ENCODE measurements around the gene HDAC4.

The HDAC4 gene

DNA sequence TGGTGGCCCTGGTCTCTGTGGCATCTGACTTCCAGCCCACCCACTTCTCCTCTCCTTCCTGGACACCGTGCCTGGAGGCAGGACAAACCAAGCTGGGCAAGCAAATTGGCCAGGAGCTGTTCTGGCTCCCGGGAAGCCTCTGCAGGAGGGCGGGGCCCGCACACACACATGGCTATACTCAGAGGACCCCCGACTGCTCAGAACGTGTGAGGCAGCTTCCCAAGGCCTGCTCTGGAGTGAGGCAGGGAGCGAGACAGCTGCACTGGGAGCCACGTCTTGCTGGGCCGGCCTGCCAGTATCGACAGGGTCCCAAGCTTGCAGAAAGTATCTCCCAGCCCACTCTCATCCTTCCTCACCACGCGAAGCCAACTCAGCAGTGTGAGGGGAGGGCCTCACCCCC, 295.6 kb downstream of the HDAC4 start:
- DNase-seq (ENCODE audit: low spot score): no peak

GRCh38 chr2:239104800-239105199, 296.0 kb downstream of the HDAC4 start:
- no peak for DNase-seq (ENCODE audit: low spot score)

DNA sequence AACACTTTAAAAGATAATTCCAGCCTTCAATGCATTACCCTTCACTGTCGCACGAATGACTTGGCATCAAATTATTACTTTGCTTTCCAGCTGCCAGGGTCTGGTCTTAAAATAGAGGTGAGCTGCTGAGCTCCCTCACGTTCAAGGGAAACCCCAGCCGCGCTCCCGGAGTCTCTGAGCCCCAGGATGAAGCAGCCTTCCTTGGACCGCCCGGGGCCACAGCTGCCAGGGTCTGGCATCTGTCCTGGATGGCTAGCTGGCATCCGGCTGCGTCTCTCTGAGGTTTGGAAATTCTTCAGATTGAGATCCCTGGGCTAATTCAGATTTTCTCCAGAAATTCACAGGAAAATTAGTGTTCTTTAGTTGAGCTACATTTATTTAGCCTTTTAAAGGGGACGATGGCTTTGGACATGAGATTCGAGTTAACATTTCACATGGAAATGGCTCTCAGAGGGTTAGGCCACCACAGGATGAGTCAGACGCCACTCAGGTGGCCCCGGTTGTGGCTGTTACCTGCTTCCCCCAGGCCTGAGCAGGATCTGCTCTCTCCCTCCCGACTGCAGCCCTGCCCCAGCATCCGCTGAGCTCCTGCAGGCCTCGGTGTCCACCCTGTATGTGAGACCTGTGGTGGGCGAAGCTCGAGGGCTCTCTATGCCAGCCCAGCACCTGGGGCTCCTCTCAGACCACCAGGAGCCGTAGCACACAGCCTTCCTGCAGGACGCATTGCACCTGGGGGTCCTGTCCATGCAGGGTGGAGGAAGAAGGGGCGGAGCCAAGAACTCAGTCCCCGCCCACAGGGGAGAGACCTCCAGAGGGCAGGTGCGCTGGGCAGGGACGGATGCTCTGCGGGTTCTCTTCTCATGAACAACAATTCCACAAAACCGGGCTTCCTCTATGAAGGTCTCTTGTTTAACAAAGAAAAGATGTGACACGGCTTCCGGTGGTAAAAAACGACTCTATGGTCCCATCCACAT, 297.4 kb downstream of the HDAC4 start:
- no peak for DNase-seq (ENCODE audit: low spot score)

DNA sequence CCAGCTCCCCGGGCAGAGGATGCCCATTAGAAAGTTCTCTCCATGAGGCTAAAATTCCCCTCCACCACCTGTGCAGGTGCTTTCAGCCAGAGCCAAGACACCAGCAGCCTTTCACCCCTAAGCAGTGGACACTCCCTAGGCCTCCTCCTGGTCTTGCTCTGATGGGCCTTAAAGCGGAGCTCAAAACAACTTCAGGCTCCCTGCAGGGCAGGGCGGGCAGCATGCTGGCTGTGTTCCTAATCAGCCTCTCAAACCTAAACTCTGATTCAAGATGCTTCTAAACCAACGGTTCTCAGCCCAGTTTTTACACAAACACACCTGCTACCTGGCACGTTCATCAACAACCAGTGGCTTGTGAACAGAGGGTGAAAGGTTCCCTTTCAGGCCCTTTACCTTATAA, 298.6 kb downstream of the HDAC4 start:
- no peak for DNase-seq (ENCODE audit: low spot score)

- DNase-seq (ENCODE audit: low spot score): no peak
Measured at GRCh38 chr2:239101807-239102206, 299.0 kb downstream of the HDAC4 start.

DNA sequence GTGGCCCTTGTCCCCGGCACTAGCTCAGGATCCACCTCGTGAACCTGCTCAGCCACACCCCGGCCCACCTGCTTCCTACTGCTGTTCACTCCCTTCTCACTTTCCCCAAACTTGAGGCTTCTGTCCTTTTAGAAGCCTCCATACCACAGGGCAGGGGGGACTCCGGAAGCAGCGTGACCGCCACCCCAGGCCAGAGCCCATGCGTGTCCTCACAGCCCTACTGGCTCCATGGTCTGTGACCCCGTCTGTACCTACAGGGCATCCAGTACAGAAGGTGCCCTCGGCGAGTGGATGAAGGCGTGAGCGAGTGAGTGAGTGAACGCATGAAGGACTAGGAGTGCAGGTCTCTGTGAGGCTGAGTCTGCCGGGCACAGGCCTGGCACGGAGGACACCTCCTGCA, 299.7 kb downstream of the HDAC4 start:
- DNase-seq (ENCODE audit: low spot score): no peak

DNA sequence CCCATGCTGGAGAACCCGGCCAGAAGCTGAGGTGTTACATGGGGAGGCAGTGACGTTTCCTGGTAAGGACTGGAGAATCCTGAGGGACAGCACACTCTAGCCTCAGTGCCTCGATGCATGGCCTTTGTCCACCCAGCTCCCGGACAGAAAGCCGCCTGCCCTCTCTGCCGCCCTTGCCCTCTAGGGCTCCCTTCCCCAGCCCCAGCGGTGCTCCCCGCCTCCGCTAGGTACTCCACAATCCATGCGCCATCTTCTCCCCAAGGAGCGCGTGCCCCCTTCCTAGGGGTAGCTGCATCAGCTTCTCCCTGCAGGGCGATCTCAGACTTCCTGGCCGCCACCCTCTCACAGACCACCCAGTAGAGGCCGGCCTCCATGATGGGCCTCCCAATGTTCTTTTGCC, 301.3 kb downstream of the HDAC4 start:
- DNase-seq (ENCODE audit: low spot score): no peak

DNA sequence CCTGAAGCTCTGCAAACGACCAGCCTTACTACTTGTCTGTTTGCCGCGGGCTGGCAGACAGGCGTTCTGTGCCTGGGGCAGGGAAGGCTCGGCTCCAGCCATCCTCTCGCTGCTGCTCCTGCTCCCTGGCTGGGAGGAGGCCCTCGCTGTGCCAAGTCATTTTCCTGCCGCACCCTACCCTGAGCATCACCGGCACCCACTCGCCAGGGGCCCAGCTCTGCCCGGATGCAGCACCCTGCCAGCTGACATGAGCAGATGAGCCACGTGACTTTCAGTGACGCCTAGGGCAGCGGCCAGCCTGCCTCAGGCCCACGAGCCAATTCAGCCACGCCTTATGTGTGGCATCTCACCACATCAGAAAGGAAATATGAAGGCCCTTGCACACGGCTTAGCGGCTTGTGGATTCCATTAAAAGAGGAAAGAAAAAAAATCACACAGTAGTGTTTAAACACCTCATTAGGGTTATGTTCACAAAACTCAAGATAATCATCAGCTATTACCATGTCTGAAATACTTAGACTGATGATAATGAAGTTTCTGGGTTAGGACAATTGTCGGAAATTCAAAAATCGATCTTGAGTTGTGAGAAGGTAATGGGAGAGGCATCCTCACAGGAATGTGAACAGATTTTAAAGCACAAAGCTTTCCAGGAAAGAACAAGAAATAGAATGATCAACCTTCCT, 302.4 kb downstream of the HDAC4 start:
- DNase-seq (ENCODE audit: low spot score): no peak

DNA sequence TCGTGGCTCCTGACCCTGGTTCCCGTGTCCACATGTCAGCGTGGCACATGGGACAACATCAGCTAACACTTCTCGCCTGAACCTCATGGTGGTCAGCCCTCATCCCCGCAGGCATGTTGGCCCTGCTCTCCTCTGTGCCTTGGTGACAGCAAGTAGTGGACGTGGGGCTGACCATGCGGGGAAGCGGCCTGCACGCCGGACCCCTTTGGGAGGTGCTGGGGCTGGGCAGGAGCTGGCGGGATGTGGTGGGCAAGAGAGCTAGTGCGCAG, 303.5 kb downstream of the HDAC4 start:
- no peak for DNase-seq (ENCODE audit: low spot score)

DNA sequence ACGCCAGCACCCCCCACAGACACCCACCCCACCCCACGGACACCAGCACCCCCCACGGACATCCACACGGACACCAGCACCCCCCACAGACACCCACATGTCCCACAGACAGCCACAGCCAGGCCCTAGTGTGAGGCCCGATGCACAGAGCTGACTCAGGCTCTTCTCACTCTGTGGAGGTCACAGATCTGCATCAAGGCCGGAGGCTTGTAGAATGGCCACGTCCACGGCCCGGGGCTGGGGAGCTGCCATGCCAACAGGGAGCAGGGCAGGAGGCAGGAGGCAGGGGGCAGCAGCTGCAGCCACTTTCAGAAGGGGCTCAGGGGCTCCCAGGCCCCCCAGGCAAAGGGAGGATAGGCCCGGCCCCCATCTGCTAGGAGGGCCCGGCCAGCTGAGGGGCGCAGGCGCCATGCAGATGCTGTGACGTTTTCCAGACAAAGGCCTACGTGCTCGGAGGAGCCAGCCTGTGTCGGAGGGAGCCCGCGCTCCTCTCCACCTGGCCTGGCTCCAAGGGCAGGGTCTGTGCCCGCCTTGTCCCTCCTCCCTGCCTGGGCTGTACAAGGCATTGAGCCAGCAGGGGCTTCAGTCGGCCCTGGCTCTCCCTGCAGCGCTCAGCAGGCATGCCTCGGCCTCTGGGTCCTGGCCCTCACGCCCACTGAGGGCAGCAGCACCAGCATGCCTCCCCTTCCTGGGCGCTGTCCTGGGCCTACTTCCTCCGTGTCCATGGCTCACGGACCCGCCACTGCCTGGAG, 304.0 kb downstream of the HDAC4 start:
- no peak for DNase-seq (ENCODE audit: low spot score)

GRCh38 chr2:239095460-239096081, 305.2 kb downstream of the HDAC4 start:
- DNase-seq (ENCODE audit: low spot score): no peak

DNA sequence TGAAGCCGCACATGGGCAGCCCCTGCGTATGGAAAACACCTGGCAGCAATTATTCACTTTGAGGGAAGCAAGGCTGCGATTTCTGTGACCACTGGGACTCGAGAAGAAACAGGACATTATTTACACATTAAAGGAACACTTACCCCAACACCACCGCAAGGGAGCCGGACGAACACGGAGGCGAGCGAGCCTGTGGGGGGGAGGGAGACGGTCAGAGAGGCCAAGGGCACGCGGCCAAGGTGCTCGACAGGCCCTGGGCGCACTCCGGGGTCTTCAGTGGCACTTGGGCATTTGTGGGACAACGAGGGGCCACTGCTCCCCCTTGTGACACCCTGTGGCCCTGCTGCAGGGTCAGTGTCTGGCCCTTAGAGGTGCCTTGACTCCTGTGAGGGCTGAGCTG, 306.0 kb downstream of the HDAC4 start:
- no peak for DNase-seq (ENCODE audit: low spot score)

GRCh38 chr2:239093952-239094351, 306.9 kb downstream of the HDAC4 start:
- no peak for DNase-seq (ENCODE audit: low spot score)

DNA sequence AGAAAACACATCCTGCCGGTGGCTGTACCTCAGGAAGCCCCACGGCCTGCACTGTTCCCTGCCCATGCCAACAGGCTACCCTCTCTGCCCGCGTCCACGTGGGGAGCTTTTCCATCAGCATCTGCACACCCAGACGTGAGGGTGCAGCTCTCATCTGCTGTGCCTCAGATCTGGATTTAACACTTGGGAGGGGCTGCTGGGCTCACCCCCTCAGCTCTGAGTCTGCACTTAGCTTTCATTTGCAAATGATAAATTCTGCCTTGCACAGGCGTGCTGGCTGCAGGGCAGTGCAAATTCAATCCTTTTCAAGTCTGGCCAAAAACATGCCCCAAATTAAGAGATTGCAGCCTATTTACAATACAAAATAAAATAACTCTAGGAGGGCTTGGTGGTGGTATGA, 307.3 kb downstream of the HDAC4 start:
- DNase-seq (ENCODE audit: low spot score): no peak

- DNase-seq (ENCODE audit: low spot score): no peak
Measured at GRCh38 chr2:239092571-239093294, 308.1 kb downstream of the HDAC4 start.

GRCh38 chr2:239089884-239090283, 310.9 kb downstream of the HDAC4 start:
- DNase-seq (ENCODE audit: low spot score): no peak

DNA sequence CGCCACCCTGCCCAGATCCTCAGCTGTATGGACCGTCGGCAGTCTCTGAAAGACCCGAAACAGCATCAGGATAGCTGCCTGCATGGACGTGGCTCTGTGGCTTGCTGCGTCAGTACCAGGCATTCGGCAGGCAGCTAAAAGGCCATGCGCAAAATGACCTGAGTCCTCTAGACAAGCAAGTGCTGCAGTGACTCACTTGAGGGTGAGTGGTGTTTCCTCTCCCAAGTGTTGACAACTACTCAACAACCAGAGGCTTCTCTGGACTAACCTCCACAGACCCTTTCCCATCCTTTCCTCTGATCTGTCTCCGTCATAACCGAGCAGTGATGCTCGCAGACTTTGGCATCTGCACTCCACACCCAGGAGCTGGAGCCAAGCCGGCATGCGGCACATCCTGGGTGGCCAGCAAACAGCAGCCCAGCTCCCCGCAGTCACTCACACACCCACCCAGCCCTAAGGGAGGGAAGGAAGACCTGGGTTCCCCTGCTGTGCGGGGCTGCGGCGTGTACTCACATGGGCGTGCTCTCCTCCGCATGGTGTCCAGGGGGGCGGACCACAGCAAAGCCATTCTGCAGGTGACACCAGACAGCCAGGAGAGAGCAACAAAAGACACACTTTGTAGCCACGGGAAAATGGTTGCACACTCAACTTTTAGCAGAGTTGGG, 313.6 kb downstream of the HDAC4 start:
- no peak for DNase-seq (ENCODE audit: low spot score)

- no peak for DNase-seq (ENCODE audit: low spot score)
Measured at GRCh38 chr2:239086325-239087020, 314.3 kb downstream of the HDAC4 start.

- no peak for DNase-seq (ENCODE audit: low spot score)
Measured at GRCh38 chr2:239085201-239085992, 315.4 kb downstream of the HDAC4 start.

- no peak for DNase-seq (ENCODE audit: low spot score)
Measured at GRCh38 chr2:239084007-239084406, 316.8 kb downstream of the HDAC4 start.

All from AG08396 (cell line).